Ramos (cell line): ENCODE measurements around the gene P2RX6.
"Not testable (repeated sequence)": the region's sequence is repeated elsewhere in the genome, so short reads cannot be mapped to it uniquely, and the experiment has no call there.

ENCODE experiments used
- in situ Hi-C: fragments of 300-500 bp; cut with MboI; formaldehyde crosslinking; loops from one replicate; pipeline ENCODE4 v1.14.3; 2022; ENCODE audit warnings: low sequenced_read_pairs; ENCODE audit not compliant: unreplicated experiment

The P2RX6 gene

DNA sequence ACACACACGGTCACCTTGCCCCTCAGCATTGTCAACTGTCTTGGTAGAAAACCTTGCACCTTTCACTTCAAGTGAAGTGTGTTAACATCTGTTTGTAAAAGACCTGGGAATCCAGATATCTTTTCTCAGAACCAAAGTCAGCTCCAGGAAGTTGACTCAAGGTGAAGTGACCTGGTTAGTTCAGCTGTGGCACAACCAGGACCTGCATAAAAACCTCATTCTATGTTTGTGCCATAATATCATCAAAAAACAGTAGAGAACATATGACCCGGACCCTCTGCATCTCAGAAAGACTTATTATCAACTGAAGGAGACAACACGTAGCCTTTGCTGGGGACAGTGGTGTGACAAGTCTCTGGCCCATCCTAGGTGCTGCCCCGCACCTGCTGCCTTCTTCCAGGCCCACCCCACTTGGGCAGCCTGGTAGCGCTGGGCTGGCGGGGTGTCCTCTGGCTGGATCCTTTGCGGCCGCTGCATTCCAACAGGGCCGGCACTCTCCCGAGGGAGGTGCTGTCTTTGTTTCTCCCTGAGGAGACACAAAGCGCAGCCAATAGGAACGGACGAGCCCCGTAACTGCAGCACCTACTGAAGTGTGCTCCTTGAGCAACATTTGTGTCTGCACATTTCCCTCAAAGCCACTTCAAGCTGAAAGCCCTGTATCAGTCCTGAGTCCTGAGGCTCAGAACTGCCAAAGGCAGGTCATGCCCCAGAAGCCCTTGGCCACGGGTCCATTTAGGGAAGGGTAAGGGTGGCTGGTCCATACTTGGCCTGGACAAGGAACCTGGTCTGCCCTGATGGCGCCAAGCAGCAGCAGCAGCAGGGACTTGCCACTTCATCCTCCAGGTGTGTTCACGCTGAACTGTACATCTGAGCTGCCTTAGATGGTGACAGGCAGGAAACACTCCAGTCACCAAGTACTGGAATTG lies 56.0 kb downstream of the P2RX6 start:
- in situ Hi-C loops = no loop called here

DNA sequence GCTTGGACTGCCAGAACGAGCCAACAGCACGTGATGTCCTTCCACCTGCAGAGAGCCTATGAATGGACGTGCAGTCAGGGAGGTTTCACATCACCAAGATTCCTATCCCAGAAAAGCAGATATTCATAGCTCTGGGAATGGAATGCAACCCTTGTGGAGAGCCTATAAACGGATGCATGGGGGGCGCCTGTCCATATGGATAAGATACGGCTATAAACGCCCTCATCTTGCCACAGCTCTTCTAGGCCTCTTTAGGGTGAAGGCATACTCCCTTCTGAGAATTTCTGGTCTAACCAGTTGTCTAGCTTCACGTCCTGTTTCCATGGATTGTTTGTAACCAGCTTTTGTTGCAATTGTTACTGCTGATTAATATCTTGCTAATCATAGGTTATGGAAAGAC lies 56.8 kb downstream of the P2RX6 start:
- in situ Hi-C loops = not testable (repeated sequence)

DNA sequence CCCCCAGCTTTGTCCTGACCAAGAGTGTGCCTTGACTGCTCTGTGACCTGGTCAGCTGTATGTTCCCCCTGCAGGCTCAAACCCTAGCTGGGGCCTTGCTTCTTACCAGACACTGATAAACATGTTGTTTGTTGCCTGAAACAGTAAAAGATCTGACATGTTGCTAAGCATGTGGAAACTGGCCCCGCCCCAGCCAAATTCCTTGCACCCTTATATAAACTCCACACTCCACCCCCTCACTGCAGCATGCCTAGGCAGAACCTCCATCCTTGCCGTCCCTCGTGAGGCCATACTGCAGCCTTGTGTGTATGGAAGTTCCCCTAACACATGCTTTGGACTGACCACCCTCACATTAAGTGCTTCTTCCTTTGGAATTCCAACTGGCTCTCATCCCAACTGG lies 58.1 kb downstream of the P2RX6 start:
- in situ Hi-C loops = no loop called here

DNA sequence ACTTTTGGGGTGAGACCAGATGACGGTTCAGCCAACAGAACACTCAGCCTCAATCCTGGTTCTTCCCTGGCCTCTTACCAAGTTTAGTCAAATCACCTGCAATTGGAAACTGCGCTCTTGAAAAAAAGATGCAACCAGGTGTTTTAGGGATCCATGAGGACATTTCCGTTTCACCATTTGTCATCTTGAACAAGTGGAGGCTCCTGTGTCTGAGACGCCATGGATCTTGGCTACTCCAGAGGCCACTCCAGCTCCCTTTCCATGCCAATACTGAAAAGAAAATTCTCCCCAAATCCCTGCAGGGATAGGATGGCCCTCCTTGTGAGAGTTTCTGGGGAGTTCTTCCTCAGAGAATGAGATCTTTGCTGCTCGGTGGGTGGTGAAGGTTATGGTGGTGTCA lies 58.5 kb downstream of the P2RX6 start:
- in situ Hi-C loops = no loop called here

DNA sequence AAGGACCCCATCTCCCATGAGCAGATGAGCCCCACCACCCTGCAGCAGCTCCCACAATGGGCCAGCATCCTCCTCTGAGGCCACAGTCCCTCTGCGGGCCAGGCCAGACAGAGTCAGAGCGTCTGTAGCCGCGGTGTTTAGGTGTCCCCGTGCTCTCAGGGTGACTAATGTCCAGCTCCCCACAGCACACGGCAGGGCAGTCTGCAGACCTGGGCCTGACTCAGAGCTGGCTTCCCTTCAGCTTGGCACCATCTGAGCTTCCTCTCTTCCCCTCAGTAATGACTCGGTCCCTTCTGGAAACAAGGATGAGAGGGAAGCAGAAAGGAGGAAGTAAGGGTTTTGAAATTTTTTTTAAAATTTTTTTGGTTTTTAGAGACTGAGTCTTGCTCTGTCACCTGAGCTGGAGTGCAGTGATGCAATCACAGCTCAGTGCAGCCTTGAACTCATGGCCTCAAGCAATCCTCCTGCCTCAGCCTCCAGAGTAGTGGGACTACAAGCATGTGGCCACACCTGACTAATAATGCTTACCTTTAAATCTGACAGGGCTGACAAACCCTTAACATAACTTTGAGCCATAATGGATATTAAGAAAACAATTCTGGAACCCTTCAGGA lies 59.2 kb downstream of the P2RX6 start:
- in situ Hi-C loops = no loop called here

DNA sequence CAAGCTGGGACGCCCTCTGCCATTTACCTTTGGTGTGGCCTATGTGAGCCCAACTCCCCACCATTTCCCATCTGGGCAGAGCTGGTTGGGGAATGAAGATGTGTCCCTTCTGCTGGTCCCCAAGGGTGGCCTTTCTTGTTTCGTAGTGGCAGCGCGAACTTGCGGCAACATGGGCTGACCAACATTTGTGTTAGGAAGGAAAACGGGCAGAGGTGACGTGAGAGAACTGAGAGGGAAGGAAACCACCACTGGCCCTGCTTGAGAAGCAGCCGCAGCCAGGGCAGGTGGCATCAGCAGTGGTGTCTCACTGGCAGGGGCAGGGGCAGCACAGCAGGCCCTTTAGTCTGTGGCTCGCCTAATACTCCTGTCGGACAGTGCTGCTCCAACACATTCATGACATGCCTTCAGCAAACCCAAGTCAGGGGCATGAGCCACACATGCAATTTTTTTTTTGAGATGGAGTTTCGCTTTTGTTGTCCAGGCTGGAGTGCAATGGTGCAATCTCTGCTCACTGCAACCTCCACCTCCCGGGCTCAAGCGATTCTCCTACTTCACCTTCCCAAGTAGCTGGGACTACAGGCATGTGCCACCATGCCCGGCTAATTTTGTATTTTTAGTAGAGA lies 60.7 kb downstream of the P2RX6 start:
- in situ Hi-C loops = no loop called here

DNA sequence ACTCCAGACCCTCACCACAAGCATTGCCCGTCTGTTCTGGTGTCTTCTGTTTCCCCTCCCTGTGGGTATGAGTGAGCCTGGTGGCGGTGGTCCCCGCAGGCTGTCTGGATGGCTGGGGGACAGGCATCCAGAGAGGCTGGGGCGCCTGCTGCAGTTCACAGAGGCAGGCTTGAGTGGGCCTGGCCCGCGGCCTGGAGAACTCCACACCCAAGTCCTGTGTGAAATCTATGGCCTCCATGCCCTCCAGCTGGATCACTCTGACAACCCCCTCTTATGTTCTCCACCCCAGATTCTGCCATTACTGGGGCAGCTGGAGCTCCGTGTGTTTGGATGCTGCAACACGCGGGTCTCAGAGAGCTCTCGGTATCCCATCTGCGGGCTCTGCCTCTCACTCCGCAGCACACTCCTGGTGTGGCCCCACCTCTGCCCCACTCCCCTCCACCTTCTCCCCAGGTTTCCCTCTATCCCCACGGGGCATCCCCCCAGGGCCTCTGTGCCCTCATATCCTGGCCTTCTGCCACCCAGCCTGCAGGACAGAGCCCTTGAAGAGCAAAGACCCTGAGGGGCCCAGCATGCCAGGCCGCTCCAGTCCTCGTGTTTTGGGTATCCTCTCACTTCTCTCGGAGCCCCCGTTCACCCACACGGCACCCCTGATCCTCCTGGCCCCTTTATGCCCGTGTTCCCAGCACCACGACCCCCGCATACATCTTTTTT lies 62.1 kb downstream of the P2RX6 start:
- in situ Hi-C loops = no loop called here
